Esophagus muscularis mucosa (tissue), 4 donors: ENCODE results near the gene LRRC4. TPM values are rescaled to one million over a fixed set of nuclear protein-coding genes. Genes with fewer than 3 reads are reported as not detected.

Source experiments
- DNase-seq: peaks from one replicate; pipeline ENCODE4 v3.0.0-alpha.2; 2017; ENCODE audit errors: extremely low spot score
- H3K27ac ChIP-seq, 4 donors: fragments of 200-600 bp; sonication (generic); replicated peaks in 1 of 4; 1 replicate in 3 of 4; 2 replicates in 1 of 4; pipeline ENCODE4 v1.5.1; 2016 to 2019; ENCODE audit warnings: mild to moderate bottlenecking in 1 of 4
- H3K27me3 ChIP-seq, 4 donors: fragments of 200-600 bp; sonication (generic); one replicate each; pipeline versions ENCODE4 v1.5.1 to v1.6.0; 2016 to 2019
- H3K36me3 ChIP-seq, 4 donors: fragments of 200-600 bp; sonication (generic); one replicate each; pipeline ENCODE4 v1.5.1; 2016 to 2019
- H3K4me1 ChIP-seq, 4 donors: fragments of 200-600 bp; sonication (generic); one replicate each; pipeline ENCODE4 v1.5.1; 2016 to 2019
- H3K4me3 ChIP-seq, 4 donors: fragments of 200-600 bp; sonication (generic); 1 replicate in 2 of 4; 2 replicates in 2 of 4; pipeline ENCODE4 v1.5.1; 2016 to 2019; ENCODE audit warnings: mild to moderate bottlenecking in 4 of 4, moderate library complexity in 1 of 4
- H3K9me3 ChIP-seq, 4 donors: fragments of 200-600 bp; sonication (generic); 1 replicate in 3 of 4; 2 replicates in 1 of 4; pipeline ENCODE4 v1.5.1; 2016 to 2019
- EP300 ChIP-seq: sonication (generic); formaldehyde crosslinking; IDR thresholded peaks from one replicate; pipeline ENCODE4 v1.6.1; 2017; ENCODE audit warnings: antibody characterized with exemption
- POLR2A ChIP-seq: fragments of 450-650 bp; IDR thresholded peaks from one replicate; pipeline ENCODE4 v1.6.1; 2017; ENCODE audit warnings: antibody characterized with exemption, moderate library complexity, mild to moderate bottlenecking, low read depth
- POLR2AphosphoS5 ChIP-seq, 2 donors: sonication (generic); formaldehyde crosslinking; IDR thresholded peaks; one replicate each; pipeline ENCODE4 v1.6.1; 2017; ENCODE audit warnings: antibody characterized with exemption in 2 of 2
- WGBS: methylation state at CpG from one replicate; pipeline ENCODE4 v1.1.5; 2018; 5-methylcytosine and 5-hydroxymethylcytosine counted together
- intact Hi-C: fragments of 100-400 bp; cut with DNase I; formaldehyde crosslinking; loops from one replicate; pipeline ENCODE4 v1.15.1; 2023
- total RNA-seq, 4 donors: library from RNA; depleted of rRNA; stranded (reverse); fragments of >200 nt; gene quantifications; one replicate each; pipeline versions ENCODE4 v1.1.0 to v1.2.1, GENCODE V29; 2016
- TF ChIP-seq, protein P1 (sequence below), 3 experiments: fragments of 200-600 bp in 2 of 3; fragments of 450-650 bp in 1 of 3; sonication (generic) in 2 of 3; IDR thresholded peaks; one replicate each; pipeline ENCODE4 v1.5.1; 2017 to 2019; ENCODE audit warnings: antibody characterized with exemption in 3 of 3, mild to moderate bottlenecking in 2 of 3, moderate library complexity in 1 of 3

Gene LRRC4
- total RNA-seq, 4 donors from 2014 or later = under 0.01 to 1.3 (median 0.79) TPM

DNA sequence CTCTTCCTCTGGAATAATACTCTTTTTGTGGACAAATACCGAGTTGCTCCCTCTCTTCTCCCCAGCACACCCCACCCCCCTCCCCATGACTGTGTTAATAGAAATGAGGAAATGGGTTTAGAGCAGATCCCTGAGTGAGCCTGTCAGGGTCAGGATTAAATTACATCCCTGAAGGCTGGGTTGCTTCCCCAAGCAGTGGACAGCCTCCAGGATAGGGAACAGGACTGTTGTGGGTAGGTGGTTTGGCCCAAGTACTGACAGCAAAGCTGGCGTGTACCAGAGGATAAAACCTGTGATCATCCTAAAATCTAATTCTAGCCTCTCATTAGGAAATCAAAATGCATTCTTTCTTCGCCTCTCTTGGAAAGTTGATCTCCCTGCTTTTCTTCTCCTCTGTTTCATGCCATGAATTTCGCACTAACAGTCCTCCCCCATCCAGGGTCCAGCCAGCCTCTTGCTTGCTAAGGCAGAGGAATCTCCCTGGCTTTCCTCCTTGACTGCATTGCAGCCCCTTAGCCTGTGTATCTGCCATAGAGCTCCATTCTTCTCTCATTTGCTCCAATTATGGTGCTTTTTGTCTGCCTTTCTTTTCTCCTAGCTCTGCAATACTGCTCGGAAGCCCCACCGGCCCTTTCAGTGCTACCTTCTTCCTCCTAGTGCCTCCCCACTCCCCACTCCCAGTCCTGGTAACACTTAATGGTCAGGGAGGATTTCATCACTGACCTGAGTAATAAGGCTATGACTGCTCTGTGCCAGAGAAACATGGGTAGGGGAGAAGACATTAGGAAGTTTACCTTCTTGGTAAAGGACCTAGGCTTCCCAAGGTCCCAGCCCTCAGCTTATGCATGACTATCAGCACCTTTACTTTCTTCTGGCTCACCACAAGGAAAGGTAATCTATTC is 8.4 kb downstream of the LRRC4 start:
- H3K27me3 ChIP-seq = no peaks in the 10 kb centered on the region
- TF ChIP-seq, protein P1, sequence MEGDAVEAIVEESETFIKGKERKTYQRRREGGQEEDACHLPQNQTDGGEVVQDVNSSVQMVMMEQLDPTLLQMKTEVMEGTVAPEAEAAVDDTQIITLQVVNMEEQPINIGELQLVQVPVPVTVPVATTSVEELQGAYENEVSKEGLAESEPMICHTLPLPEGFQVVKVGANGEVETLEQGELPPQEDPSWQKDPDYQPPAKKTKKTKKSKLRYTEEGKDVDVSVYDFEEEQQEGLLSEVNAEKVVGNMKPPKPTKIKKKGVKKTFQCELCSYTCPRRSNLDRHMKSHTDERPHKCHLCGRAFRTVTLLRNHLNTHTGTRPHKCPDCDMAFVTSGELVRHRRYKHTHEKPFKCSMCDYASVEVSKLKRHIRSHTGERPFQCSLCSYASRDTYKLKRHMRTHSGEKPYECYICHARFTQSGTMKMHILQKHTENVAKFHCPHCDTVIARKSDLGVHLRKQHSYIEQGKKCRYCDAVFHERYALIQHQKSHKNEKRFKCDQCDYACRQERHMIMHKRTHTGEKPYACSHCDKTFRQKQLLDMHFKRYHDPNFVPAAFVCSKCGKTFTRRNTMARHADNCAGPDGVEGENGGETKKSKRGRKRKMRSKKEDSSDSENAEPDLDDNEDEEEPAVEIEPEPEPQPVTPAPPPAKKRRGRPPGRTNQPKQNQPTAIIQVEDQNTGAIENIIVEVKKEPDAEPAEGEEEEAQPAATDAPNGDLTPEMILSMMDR (IDR thresholded peaks at IDR 0.05) = no peak
- TF ChIP-seq POLR2AphosphoS5 (IDR thresholded peaks at IDR 0.05) (no peak), POLR2A (no peak), EP300 (no peak)
- intact Hi-C loops = no loop called here
- 80% methylated on average over 6 of the region's 6 CpGs for WGBS
- no peak for DNase-seq
- H3K9me3 ChIP-seq = no peaks in the 10 kb centered on the region
- H3K4me1 ChIP-seq = peaks cover 0 to 22% (median 14%) of the 10 kb centered on the region in 4 donors
- no peak overlapping the region for H3K27ac ChIP-seq
- H3K36me3 ChIP-seq = peaks cover 0 to 5% (median 2%) of the 10 kb centered on the region in 4 donors
- no peak overlapping the region for H3K4me3 ChIP-seq

DNA sequence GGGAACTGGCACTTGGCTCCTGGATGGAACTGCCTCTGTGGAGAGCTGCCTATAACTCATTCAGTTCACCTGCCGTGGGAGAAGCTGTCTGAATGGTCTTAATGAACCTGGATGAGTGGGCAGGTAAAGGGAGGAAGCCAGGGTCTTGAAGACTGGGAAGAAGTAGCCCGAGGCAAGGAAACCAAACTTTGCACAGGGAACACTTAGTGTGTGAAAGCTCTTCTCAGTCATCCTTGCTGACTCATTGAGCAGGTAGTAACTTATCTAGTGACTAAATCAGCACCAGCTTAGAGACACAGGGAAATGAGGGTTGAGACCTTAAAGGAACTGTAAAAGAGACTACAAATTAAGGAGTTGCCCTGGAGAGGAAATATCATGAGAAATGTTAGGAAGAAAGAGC is 9.9 kb downstream of the LRRC4 start:
- intact Hi-C loops = no loop called here
- TF ChIP-seq POLR2A (no peak), POLR2AphosphoS5 (IDR thresholded peaks at IDR 0.05) (no peak), EP300 (no peak)
- TF ChIP-seq, protein P1 (IDR thresholded peaks at IDR 0.05) = no peak
- no peak overlapping the region for H3K4me3 ChIP-seq
- H3K27ac ChIP-seq = no peak overlapping the region
- DNase-seq = no peak
- H3K27me3 ChIP-seq = no peaks in the 10 kb centered on the region
- no peaks in the 10 kb centered on the region for H3K9me3 ChIP-seq
- peaks cover 0 to 5% (median 2%) of the 10 kb centered on the region in 4 donors for H3K36me3 ChIP-seq
- WGBS = 100% methylated on average over 2 of the region's 2 CpGs
- peaks cover 0 to 22% (median 10%) of the 10 kb centered on the region in 4 donors for H3K4me1 ChIP-seq

DNA sequence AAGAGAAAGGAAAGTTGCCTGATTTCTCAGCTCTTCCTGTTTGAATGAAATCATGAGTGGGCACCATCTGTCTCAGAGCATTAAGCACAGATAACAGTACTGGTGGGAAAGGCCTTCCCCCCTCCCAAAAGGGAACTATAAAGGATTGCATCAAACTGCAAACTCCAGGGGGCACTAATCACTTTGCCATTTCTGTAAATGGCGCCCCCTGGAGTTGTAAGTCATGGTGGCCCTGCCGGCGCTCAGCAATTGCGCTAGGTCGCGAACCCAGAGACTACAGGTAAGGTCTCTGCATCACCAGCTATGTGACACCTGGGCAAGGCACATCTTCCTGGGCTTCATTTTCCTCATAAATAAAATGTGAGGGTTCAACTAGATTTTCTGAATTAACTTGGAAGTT is 11.1 kb downstream of the LRRC4 start:
- Histone ChIP-seq H3K27me3 (no peaks in the 10 kb centered on the region), H3K27ac (no peak overlapping the region), H3K4me1 (peaks cover 0 to 15% (median 6%) of the 10 kb centered on the region in 4 donors), H3K9me3 (no peaks in the 10 kb centered on the region), H3K36me3 (peaks cover 0 to 5% (median 2%) of the 10 kb centered on the region in 4 donors), H3K4me3 (no peak overlapping the region)
- no peak for DNase-seq
- intact Hi-C loops = no loop called here
- WGBS = 90% methylated on average over 6 of the region's 6 CpGs
- no peak for TF ChIP-seq POLR2AphosphoS5 (IDR thresholded peaks at IDR 0.05)
- TF ChIP-seq POLR2A = no peak
- TF ChIP-seq, protein P1 (IDR thresholded peaks at IDR 0.05) = no peak
- TF ChIP-seq EP300 = no peak

DNA sequence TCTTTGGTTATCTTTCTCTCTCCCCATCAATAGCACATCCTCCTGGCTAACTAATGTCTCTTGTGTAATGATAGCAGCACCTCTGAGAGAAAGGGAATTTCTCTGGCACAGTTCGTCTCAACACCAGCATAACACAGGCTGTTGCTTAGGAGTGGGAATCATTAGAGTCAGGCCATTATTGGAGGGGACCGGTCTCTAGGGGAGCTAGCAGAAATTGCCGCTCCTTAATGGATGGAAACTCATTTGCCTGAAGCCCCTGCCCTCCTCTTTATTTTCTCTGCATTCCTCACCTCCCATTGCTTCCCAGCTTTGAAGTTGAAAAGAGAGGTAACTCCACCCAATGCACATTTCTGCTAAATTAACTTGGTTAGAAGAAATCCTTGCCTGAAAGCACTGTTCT is 11.9 kb downstream of the LRRC4 start:
- H3K27ac ChIP-seq = no peak overlapping the region
- WGBS = 95% methylated on average over 3 of the region's 3 CpGs

More for the DNA sequence above, 11.9 kb downstream of the LRRC4 start:
- H3K4me1 ChIP-seq = peaks cover 0 to 18% (median 9%) of the 10 kb centered on the region in 4 donors
- no peak overlapping the region for H3K4me3 ChIP-seq
- intact Hi-C loops = no loop called here
- H3K9me3 ChIP-seq = no peaks in the 10 kb centered on the region
- TF ChIP-seq EP300 (no peak), POLR2AphosphoS5 (IDR thresholded peaks at IDR 0.05) (no peak), POLR2A (no peak)
- TF ChIP-seq, protein P1 (IDR thresholded peaks at IDR 0.05) = no peak
- H3K27me3 ChIP-seq = no peaks in the 10 kb centered on the region
- DNase-seq = no peak
- H3K36me3 ChIP-seq = peaks cover 0 to 10% (median 2%) of the 10 kb centered on the region in 4 donors
